GM19463 (cell line): ENCODE measurements around the gene SUPT4H1.

Experiments used
- ATAC-seq: cut with Tn5 transposase; IDR thresholded peaks from one replicate; pipeline ENCODE4 v1.9.1; 2021; ENCODE audit warnings: mild to moderate bottlenecking, moderate library complexity; ENCODE audit not compliant: unreplicated experiment

The SUPT4H1 gene

GRCh38 chr17:58381124-58382035, 29.4 kb upstream of the SUPT4H1 start:
- no peak for ATAC-seq

GRCh38 chr17:58380207-58381123, 28.5 kb upstream of the SUPT4H1 start:
- ATAC-seq: no peak

- no peak for ATAC-seq
These were observed 27.5 kb upstream of the SUPT4H1 start for GRCh38 chr17:58379511-58379824.

DNA sequence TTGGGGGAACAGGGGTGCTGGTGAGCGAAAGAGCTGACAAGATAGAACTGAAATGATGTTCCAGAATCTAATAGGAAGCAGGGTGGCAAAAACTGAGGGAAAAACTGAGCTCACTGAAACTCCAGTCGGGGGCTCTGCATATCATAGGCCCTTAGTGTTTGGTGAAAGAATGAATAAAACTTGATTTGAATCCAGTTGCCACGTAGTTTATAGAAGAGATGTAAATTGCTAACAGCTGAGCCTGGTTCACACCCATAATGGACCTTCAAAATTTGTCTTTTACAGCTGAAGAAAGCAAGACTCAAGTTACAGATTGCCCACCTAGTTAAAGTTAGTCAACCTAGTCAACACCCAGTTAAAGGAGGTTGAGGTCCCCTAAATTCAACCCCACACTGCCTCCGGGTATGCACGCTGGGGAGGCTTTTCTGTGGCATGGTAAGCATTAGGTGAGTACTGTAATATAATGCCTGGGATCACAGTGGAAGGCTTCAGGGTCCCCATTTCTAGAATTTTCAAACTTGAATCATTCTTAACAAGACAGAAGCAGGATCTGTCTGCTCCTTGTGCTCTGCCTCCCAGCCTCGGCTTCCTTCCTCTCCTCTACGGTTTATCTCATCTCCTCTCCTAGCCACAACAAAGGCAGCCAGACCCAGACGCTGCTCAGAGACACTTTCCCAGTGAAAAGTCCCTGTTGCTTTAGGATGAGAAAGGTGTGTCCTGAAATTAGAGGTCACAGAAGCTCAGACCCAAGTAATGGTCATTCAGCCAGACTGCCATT, 26.9 kb upstream of the SUPT4H1 start:
- no peak for ATAC-seq

DNA sequence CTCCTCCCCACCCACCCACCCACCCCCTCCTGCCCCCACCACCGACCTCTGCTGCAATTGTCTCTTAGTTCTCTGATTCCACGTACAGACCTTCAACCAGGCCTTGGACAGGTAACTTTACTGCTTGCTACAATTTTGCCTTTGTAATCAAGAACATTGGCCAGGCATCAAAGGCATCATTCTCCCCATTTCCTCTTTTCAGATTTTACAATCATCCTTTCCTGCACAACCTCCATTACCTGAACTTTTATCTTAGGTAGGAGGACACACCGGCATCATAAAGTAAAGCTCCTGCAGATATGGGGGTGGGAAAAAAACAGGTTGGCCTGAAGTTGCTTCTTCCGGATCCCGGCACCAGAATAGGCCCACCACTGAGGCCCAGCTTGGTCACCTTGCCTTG, 25.7 kb upstream of the SUPT4H1 start:
- ATAC-seq: no peak

DNA sequence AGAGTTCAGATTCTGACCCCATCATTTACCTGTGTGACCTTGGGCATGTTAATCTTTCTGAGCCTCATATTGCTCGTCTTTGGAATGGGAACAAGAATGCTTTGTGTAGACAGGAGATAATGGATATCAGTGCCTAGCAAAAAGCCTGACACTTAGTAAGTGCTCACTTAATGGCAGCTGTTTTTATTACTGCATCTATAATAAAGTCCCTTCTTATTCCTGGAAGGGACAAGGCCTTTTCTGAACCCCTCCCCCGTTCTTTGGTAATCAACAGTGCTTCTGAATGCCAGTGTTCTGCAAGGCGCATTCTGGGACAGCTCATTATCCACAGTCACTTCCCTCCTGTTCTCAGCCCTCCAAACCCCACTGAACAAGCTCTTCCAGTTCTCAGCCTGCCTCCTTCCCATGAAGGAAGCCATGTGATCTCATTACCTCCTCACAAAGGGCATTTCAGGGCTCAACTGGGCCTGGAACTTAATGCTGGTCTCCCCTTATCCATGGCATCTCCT, 25.1 kb upstream of the SUPT4H1 start:
- no peak for ATAC-seq

- ATAC-seq: no peak
These were observed 24.5 kb upstream of the SUPT4H1 start for GRCh38 chr17:58376472-58377000.

DNA sequence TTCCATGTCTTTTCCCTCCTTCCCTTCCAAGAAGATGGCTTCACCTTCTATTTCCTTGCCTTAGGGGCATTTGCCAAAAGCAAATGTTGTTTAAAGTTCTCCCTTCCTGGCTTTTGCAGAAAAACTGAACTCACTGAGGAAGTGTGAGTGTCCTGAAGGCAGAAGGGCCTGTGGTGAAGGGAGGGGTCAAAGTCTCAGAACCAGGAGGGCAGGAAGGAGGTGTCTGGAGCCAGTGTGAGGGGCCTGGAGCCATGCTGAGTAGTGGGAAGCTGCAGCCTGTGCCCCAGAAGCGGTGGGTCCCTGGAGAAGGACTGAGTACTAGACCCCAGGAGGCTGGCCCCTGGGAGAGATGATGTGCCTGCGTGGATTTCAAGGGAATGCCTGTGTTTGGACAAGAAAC, 23.8 kb upstream of the SUPT4H1 start:
- no peak for ATAC-seq

- ATAC-seq: no peak
These were observed 23.3 kb upstream of the SUPT4H1 start for GRCh38 chr17:58375256-58375655.

- ATAC-seq: no peak
These were observed 21.9 kb upstream of the SUPT4H1 start for GRCh38 chr17:58373923-58374322.

DNA sequence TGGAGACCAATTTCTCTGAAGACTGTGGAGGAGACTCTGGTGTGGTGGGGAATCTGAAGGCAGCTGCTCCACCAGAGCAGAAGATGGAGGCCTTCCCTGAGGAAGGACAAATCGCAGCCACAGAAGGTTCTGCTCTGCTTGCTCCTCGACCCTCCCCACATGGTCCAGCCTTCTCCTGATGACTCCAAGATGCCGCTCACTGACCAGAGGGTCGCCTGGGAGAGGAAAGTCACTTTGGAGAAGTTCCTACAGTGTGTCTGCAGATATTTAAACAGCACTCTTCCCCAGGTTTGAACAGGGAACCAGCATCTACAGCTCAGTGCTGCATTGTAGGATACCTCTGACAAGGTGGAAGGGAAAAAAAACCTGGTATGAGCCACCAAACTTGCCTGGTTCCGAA, 21.0 kb upstream of the SUPT4H1 start:
- no peak for ATAC-seq

DNA sequence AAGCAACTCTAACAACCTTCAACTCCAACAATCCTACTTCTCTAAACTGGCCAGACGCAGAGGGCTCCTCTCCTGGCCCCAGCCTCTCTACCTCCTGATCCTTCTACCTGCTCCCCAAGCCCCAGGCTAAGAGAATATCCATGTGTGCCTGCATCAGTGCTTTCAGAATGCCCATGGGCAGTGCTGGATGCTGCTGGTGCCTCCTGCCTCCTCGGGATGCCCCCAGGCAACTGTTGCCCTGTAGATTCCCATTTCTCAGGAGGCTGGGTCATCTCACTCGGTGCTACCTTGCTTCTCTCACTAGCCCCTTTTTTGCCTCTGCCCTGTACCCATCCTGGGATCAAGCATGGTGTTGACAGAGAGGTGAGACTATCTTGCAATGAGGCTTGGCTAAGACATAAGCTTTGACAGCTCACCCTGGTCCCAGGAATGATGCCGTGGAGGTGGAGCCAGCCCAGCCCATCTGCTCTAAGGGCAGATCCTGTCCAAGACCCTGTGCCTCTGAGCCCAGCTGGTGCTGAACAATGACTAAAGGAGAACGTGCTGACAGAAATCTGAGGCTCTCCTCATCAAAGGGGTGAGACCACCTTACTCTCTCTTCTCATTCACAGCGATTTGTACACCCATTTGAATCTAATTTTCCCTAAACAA, 19.4 kb upstream of the SUPT4H1 start:
- ATAC-seq: no peak

DNA sequence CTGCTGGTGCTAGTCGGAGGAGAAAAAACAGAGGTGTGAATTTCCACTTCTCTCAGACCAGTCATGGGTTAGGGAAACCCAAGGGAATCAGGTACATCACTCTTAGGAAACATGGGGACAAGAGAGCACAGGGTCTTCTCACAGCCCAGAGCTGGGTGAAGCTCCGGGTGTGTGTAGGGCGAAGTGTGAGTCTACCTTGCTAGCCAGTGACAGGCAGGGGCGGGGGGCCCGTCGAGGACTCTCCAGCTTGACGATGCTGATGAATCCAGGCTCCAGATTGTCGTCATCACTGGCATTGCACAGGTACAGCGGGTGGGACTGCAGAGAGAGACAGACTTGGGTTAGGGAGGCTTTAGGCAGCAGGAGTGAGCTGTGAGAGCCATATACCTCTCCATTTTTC, 18.7 kb upstream of the SUPT4H1 start:
- no peak for ATAC-seq

DNA sequence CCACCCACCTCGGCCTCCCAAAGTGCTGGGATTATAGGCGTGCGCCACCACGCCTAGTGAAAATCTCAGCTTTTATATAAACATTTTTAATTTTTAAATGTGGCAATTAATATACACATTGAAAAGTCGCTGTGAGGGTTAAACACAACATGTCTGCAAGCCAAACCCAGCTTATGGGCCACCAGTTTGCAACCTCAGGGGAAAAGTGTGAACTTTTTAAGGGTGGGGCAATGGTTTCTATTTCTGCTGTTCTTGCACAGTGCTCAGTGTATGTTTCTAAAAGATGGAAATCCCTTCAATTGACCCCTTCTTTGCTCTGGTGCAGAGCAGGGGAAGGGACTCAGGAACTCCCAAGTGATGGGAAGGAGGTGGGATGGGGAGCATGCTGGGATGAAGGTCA, 18.3 kb upstream of the SUPT4H1 start:
- ATAC-seq: no peak

DNA sequence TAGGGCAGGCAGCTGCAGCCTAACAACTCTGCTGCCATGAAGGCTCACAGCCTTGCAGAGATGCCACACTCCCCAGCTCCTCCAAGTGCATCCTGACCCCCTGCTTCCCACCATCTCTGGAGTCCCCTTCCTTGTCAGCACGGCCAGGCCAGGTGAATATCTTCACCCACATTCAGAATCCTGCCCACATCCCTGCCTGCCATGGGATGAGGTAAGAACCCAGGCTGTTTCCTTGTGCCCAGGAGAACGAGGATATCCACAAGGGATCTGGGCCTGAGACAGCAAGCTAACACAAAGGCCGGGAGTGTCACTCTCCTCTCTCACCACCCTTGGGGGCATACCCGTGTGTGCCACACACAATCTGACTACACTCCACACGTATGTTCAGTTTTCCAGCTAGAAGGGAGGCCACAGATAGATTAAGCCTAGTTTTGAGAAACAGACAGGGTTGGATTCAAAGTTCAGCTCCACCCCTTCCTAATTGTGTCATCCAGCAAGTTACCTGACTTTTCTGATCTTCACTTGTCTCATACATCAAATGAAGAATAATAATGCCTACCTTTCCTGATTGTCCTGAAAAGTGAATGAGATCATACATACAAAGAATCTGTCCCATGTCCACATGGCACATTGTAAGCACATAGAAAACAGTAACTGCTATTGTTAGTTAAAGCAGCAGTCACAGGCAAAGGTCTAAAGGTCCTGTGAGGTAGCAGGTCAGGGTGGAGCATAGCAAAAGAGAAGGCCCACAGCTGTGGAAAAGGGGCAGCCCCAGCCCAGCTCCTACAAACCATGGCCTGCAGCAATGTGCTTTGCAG, 17.4 kb upstream of the SUPT4H1 start:
- ATAC-seq: no peak

GRCh38 chr17:58368860-58369213, 16.8 kb upstream of the SUPT4H1 start:
- no peak for ATAC-seq

DNA sequence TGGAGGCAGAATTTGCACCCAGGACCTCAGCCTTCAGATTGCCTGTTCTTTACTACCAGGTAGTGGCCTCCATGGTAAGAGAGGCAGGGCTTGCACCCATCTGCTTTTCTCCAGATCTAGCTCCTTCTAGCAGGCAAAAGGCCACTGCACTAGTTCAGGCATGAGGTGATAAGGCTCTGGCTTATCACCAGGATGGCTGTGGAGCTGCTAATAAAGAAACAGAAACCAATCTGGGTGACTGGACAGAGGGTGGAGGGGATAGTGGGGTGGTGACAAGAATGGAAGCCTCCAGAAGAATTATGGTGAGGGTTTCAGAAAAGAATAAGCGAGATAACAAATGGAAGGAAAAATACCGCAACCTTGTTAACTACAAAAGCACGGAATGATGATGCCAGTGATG, 15.5 kb upstream of the SUPT4H1 start:
- no peak for ATAC-seq

DNA sequence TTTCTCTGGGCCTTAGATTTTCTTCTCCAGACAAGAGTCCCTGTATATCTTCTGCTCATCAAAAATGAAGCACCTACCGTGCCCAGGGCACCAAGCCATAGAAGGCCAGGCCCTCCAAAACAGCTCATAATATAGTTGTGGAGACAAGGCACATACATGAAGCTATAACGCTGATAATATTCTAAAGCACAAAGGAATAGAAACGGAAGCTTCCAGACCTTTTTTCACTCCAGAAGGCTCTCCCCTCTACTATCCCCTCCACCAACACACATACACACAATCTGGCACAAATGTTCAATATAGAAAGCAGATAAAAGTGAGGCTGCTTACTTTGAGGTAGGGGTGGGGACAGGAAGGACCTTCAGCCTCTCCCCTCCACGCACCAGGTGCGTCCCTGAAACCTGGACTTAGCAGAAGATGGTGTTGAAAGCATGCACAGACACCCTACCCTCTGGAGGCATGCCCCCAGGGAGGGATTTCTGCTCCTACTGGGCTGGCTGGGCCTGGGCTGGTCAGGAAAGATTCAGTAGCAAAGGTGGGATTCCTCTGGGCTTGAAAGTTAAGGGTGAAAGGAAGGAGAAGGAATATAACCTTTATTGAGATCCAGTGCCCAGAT, 14.1 kb upstream of the SUPT4H1 start:
- no peak for ATAC-seq
